ENCODE results near the gene PIP5K1C. TPM values are rescaled to one million over a fixed set of nuclear protein-coding genes. Genes with fewer than 3 reads are reported as not detected.

The PIP5K1C gene
- total and polyA plus RNA-seq, 9 of the 15 experiments (the other 6 are each of a cell fraction or from before 2014, with no cell fraction given) = 0.38 to 22.1 (median 4.1) TPM

DNA sequence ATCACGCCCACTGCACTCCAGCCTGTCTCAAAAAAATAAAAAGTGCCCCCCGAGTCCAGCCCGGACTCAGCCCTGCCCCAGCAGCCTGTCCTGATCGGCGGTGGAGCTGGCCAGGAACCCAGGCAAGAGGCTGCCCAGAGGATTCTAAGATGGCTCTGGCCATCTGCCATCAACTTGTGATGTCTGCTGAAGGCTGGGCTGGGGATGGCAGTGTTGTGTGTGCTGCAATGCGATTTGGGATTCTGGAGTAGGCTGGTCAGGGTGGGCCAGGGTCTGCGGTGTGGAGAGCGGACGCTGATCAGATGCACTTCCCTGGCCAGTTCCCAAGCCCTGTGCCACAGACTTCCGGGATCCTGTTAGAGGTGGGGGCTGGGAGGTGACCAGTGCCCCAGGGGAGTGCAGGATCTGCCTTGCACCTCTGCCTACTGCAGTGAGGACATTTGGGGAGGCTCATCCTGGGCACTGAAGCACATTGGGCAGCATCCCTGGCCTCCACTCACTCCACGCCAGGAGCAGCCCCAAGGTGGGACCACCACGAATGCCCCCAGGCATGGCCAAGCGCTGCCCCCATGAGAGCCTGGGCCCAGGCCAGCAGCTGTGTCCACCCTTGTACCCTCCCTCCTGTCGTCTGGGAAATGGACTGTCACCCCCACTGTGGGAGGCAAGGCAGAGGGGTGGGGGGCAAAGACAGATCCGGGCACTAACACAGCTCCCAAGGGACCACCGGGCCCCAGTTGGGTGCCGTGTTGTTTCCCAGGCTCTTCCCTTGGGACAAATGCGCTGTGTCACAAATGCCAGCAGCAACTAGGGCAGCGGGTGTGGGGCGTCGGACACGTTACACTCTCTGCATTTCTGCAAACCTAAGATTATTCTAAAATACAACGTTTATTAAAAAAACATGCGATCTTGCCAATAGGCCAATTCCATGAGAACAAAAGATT lies 90.2 kb downstream of the PIP5K1C start (continued):
- TF ChIP-seq, protein P1, sequence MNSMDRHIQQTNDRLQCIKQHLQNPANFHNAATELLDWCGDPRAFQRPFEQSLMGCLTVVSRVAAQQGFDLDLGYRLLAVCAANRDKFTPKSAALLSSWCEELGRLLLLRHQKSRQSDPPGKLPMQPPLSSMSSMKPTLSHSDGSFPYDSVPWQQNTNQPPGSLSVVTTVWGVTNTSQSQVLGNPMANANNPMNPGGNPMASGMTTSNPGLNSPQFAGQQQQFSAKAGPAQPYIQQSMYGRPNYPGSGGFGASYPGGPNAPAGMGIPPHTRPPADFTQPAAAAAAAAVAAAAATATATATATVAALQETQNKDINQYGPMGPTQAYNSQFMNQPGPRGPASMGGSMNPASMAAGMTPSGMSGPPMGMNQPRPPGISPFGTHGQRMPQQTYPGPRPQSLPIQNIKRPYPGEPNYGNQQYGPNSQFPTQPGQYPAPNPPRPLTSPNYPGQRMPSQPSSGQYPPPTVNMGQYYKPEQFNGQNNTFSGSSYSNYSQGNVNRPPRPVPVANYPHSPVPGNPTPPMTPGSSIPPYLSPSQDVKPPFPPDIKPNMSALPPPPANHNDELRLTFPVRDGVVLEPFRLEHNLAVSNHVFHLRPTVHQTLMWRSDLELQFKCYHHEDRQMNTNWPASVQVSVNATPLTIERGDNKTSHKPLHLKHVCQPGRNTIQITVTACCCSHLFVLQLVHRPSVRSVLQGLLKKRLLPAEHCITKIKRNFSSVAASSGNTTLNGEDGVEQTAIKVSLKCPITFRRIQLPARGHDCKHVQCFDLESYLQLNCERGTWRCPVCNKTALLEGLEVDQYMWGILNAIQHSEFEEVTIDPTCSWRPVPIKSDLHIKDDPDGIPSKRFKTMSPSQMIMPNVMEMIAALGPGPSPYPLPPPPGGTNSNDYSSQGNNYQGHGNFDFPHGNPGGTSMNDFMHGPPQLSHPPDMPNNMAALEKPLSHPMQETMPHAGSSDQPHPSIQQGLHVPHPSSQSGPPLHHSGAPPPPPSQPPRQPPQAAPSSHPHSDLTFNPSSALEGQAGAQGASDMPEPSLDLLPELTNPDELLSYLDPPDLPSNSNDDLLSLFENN (IDR thresholded peaks at IDR 0.05; ENCODE audit: low read depth in 2 of 2, low read length in 2 of 2) = 0 out of 4 replicates have a peak, but pooled peaks of 1 of the 2 experiments have one; percentile 67
- TF ChIP-seq CREB1 (IDR thresholded peaks at IDR 0.05) (no peak), CREB1 (CRISPR knock-in tag; IDR thresholded peaks at IDR 0.05) (no peak), STAT5A (IDR thresholded peaks at IDR 0.05; ENCODE audit: borderline replicate concordance, low read length) (no peak), SREBF2 (CRISPR knock-in tag; IDR thresholded peaks at IDR 0.05) (no peak), ZHX1 (conservative IDR thresholded peaks at IDR 0.05; ENCODE audit: low read length) (no peak), TAF9B (IDR thresholded peaks at IDR 0.05; ENCODE audit: partially characterized antibody) (no peak), CBX3 (IDR thresholded peaks at IDR 0.05; ENCODE audit: borderline replicate concordance in 1 of 2, low read length in 2 of 2) (0 out of 3 replicates have a peak, but pooled peaks of 1 of the 2 experiments have one; percentile 31), TAF15 (IDR thresholded peaks at IDR 0.05; ENCODE audit: low read depth, low read length) (no peak), MAFF (IDR thresholded peaks at IDR 0.05; ENCODE audit: low read length) (no peak), KHSRP (IDR thresholded peaks at IDR 0.05) (no peak), ZNF212 (CRISPR knock-in tag; IDR thresholded peaks at IDR 0.05) (no peak), ZNF830 (CRISPR knock-in tag; IDR thresholded peaks at IDR 0.05) (no peak)
- TF ChIP-seq, protein P2, sequence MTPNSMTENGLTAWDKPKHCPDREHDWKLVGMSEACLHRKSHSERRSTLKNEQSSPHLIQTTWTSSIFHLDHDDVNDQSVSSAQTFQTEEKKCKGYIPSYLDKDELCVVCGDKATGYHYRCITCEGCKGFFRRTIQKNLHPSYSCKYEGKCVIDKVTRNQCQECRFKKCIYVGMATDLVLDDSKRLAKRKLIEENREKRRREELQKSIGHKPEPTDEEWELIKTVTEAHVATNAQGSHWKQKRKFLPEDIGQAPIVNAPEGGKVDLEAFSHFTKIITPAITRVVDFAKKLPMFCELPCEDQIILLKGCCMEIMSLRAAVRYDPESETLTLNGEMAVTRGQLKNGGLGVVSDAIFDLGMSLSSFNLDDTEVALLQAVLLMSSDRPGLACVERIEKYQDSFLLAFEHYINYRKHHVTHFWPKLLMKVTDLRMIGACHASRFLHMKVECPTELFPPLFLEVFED (CRISPR knock-in tag; conservative IDR thresholded peaks at IDR 0.05) = no peak
- TF ChIP-seq, protein P3, sequence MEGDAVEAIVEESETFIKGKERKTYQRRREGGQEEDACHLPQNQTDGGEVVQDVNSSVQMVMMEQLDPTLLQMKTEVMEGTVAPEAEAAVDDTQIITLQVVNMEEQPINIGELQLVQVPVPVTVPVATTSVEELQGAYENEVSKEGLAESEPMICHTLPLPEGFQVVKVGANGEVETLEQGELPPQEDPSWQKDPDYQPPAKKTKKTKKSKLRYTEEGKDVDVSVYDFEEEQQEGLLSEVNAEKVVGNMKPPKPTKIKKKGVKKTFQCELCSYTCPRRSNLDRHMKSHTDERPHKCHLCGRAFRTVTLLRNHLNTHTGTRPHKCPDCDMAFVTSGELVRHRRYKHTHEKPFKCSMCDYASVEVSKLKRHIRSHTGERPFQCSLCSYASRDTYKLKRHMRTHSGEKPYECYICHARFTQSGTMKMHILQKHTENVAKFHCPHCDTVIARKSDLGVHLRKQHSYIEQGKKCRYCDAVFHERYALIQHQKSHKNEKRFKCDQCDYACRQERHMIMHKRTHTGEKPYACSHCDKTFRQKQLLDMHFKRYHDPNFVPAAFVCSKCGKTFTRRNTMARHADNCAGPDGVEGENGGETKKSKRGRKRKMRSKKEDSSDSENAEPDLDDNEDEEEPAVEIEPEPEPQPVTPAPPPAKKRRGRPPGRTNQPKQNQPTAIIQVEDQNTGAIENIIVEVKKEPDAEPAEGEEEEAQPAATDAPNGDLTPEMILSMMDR (IDR thresholded peaks at IDR 0.05 in 2 of 3, conservative IDR thresholded peaks at IDR 0.05 in 1 of 3; ENCODE audit: insufficient read depth in 2 of 3, low read depth in 1 of 3, low read length in 3 of 3) = no peak
- TF ChIP-seq, protein P4, sequence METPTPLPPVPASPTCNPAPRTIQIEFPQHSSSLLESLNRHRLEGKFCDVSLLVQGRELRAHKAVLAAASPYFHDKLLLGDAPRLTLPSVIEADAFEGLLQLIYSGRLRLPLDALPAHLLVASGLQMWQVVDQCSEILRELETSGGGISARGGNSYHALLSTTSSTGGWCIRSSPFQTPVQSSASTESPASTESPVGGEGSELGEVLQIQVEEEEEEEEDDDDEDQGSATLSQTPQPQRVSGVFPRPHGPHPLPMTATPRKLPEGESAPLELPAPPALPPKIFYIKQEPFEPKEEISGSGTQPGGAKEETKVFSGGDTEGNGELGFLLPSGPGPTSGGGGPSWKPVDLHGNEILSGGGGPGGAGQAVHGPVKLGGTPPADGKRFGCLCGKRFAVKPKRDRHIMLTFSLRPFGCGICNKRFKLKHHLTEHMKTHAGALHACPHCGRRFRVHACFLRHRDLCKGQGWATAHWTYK (CRISPR knock-in tag; IDR thresholded peaks at IDR 0.05) = no peak
